GM21360 (cell line): ENCODE data around the gene MAGEA12.
"Not testable (repeated sequence)": the region's sequence is repeated elsewhere in the genome, so short reads cannot be mapped to it uniquely, and the experiment has no call there.

Source experiments
- ATAC-seq: cut with Tn5 transposase; IDR thresholded peaks from one replicate; pipeline ENCODE4 v1.9.1; 2021; ENCODE audit warnings: mild to moderate bottlenecking, moderate library complexity; ENCODE audit not compliant: unreplicated experiment

MAGEA12 gene

GRCh38 chrX:152733261-152733975 is at the start of gene MAGEA12, which contains the start of gene CSAG1:
Gene MAGEA12, plus strand, starts transcription at chrX:152733757. Its CDS starts 2,405 bp downstream, at chrX:152736162.
Gene CSAG1, minus strand, starts transcription at chrX:152733721. Its CDS starts 1,261 bp downstream, at chrX:152732460.
- ATAC-seq, result no peak

- not testable (repeated sequence) for ATAC-seq
These were observed 35.3 kb upstream of the MAGEA12 start, which contains the start of gene MAGEA3 for GRCh38 chrX:152697952-152698931. Gene MAGEA3, plus strand, starts transcription at chrX:152698794. Its CDS starts 2,039 bp downstream, at chrX:152700833.

- ATAC-seq, result not testable (repeated sequence)
These were observed 33.2 kb upstream of the MAGEA12 start for GRCh38 chrX:152700390-152700789.

- ATAC-seq, result not testable (repeated sequence)
These were observed 27.1 kb upstream of the MAGEA12 start for GRCh38 chrX:152706500-152706899.

GRCh38 chrX:152709173-152709572 is 24.4 kb upstream of the MAGEA12 start, which contains the start of gene CSAG2:
Gene CSAG2, minus strand, starts transcription at chrX:152709273. Its CDS starts 161 bp downstream, at chrX:152709112.
- not testable (repeated sequence) for ATAC-seq

- not testable (repeated sequence) for ATAC-seq
These were observed 20.4 kb upstream of the MAGEA12 start for GRCh38 chrX:152713195-152713594.

GRCh38 chrX:152713815-152714787 is 19.5 kb upstream of the MAGEA12 start, which contains the start of gene MAGEA2B:
Gene MAGEA2B, plus strand, starts transcription at chrX:152714628. Its CDS starts 2,479 bp downstream, at chrX:152717107.
- ATAC-seq, result not testable (repeated sequence)

- no peak for ATAC-seq
These were observed 8.1 kb upstream of the MAGEA12 start for GRCh38 chrX:152725409-152725808.

GRCh38 chrX:152734143-152734858 is 744 bp downstream of the MAGEA12 start:
- not testable (repeated sequence) for ATAC-seq

GRCh38 chrX:152735101-152735500 is 1.5 kb downstream of the MAGEA12 start:
- ATAC-seq, result no peak

GRCh38 chrX:152735860-152736511 is 2.4 kb downstream of the MAGEA12 start:
- no peak for ATAC-seq

- not testable (repeated sequence) for ATAC-seq
These were observed 3.0 kb downstream of the MAGEA12 start for GRCh38 chrX:152736528-152736927.

- ATAC-seq, result no peak
These were observed 5.0 kb downstream of the MAGEA12 start for GRCh38 chrX:152738560-152738959.

GRCh38 chrX:152753686-152754650 is 20.4 kb downstream of the MAGEA12 start, which contains the start of gene MAGEA2:
Gene MAGEA2, minus strand, starts transcription at chrX:152753842. Its CDS starts 2,479 bp downstream, at chrX:152751363.
- ATAC-seq, result not testable (repeated sequence)

GRCh38 chrX:152754871-152755270 is 21.3 kb downstream of the MAGEA12 start:
- ATAC-seq, result not testable (repeated sequence)

GRCh38 chrX:152758918-152759317 is 25.4 kb downstream of the MAGEA12 start, which contains the start of gene CSAG3:
Gene CSAG3, plus strand, starts transcription at chrX:152759218.
- ATAC-seq, result not testable (repeated sequence)

GRCh38 chrX:152759544-152759943 is 26.0 kb downstream of the MAGEA12 start:
- not testable (repeated sequence) for ATAC-seq
